Prostate gland (tissue), 2 donors: ENCODE data around the gene AGXT2.

Source experiments
- POLR2A ChIP-seq: fragments of 450-650 bp; IDR thresholded peaks from one replicate; pipeline ENCODE4 v1.6.1; 2016; ENCODE audit warnings: antibody characterized with exemption, mild to moderate bottlenecking
- POLR2AphosphoS5 ChIP-seq: sonication (generic); formaldehyde crosslinking; IDR thresholded peaks from one replicate; pipeline ENCODE4 v1.6.1; 2017; ENCODE audit warnings: antibody characterized with exemption
- TF ChIP-seq, protein P1 (sequence below), 4 experiments: fragments of 200-600 bp in 2 of 4; fragments of 450-650 bp in 2 of 4; sonication (generic) in 2 of 4; IDR thresholded peaks; 1 replicate in 3 of 4; 2 replicates in 1 of 4; pipeline ENCODE4 v1.5.1; 2016 to 2019; ENCODE audit warnings: antibody characterized with exemption in 4 of 4, mild to moderate bottlenecking in 2 of 4, moderate library complexity in 2 of 4

DNA sequence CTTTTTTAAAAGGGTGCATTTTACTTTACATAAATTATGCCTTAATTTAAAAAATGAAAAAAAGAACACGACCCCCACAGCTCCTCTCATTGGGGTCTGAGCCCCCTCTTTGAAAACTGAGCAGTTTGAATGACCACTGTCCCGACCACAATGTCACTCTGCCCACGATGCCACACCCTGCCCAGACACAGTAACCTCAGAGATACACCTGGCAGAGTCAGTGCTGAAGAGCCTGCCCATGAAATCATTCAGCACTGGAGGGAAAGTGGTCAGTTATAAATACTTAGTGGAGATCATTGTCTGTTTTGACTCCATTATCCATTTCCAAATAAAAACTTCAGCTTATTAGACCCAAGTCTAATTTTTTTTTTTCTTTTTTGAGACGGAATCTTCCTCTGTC, 69.1 kb downstream of the AGXT2 start:
- TF ChIP-seq, protein P1, sequence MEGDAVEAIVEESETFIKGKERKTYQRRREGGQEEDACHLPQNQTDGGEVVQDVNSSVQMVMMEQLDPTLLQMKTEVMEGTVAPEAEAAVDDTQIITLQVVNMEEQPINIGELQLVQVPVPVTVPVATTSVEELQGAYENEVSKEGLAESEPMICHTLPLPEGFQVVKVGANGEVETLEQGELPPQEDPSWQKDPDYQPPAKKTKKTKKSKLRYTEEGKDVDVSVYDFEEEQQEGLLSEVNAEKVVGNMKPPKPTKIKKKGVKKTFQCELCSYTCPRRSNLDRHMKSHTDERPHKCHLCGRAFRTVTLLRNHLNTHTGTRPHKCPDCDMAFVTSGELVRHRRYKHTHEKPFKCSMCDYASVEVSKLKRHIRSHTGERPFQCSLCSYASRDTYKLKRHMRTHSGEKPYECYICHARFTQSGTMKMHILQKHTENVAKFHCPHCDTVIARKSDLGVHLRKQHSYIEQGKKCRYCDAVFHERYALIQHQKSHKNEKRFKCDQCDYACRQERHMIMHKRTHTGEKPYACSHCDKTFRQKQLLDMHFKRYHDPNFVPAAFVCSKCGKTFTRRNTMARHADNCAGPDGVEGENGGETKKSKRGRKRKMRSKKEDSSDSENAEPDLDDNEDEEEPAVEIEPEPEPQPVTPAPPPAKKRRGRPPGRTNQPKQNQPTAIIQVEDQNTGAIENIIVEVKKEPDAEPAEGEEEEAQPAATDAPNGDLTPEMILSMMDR (IDR thresholded peaks at IDR 0.05): no peak
- TF ChIP-seq POLR2A: no peak
- TF ChIP-seq POLR2AphosphoS5: no peak
